GM10266 (cell line): ENCODE results near the gene PTPRE.

Experiments used
- DNase-seq: peaks from one replicate; pipeline ENCODE4 v3.0.0; 2012; ENCODE audit errors: extremely low spot score
- TF ChIP-seq, protein P1 (sequence below): IDR thresholded peaks from 2 replicates; pipeline ENCODE4 v1.5.1; 2012; ENCODE audit warnings: mild to moderate bottlenecking, low read depth; ENCODE audit not compliant: control insufficient read depth, insufficient read depth; ENCODE audit errors: missing control alignments

PTPRE gene

DNA sequence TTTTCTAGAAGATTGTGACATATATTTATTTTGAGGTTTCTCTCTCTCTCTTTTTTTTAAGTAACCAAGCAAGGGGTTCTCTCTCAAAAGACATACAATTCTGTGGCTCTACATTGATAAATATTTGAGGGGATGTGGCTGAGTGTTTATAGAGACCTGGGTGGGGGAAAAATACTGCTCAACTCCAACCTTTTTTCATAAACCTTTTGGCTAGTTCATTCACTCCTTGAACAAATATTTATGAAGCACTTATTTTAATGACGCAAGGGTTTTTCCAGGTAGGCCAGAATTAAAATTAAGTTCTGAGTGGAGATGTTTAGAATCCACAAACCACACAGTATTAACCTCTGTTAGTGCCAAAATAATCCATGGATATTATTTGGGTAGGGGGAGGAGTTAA is 100.2 kb downstream of the PTPRE start:
- DNase-seq: no peak
- TF ChIP-seq, protein P1, sequence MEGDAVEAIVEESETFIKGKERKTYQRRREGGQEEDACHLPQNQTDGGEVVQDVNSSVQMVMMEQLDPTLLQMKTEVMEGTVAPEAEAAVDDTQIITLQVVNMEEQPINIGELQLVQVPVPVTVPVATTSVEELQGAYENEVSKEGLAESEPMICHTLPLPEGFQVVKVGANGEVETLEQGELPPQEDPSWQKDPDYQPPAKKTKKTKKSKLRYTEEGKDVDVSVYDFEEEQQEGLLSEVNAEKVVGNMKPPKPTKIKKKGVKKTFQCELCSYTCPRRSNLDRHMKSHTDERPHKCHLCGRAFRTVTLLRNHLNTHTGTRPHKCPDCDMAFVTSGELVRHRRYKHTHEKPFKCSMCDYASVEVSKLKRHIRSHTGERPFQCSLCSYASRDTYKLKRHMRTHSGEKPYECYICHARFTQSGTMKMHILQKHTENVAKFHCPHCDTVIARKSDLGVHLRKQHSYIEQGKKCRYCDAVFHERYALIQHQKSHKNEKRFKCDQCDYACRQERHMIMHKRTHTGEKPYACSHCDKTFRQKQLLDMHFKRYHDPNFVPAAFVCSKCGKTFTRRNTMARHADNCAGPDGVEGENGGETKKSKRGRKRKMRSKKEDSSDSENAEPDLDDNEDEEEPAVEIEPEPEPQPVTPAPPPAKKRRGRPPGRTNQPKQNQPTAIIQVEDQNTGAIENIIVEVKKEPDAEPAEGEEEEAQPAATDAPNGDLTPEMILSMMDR: no peak

GRCh38 chr10:128007971-128008370 is 101.1 kb downstream of the PTPRE start:
- TF ChIP-seq, protein P1: no peak
- no peak for DNase-seq

DNA sequence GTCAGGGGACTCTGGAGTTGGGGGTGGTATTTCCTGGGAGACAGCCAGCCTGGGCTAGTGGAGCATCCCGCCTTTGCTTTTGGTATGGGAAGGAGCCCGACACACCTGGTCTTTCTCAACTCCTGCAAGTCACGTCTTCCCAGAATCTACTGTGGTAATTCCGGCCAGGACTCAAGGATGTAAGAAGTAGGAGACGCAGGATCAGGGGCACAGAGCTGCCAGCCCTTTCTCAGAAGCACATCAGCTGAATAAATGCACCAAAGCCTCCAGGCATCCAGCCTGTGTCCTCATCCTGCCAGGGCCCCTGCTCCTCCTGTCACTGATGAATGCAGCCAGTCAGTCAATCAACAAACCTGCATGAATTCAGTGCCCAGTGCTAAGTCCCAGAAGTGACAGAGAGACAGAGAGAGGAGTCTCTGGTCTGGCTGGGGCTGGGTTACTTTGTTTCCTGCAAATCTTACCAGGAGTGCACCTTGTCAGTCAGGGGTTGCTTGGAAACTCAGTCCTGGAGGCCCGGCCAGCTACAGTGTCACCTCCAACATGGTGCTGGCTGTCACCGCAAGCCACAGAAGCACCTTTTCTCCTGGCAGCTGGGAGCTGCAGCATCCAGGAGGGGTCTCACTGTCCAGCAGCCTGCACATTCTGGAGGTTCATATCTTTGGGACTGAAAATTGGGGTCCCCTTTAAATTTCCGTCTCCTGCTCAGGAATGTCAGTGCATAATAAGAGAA is 101.8 kb downstream of the PTPRE start:
- DNase-seq: no peak
- TF ChIP-seq, protein P1: no peak

DNA sequence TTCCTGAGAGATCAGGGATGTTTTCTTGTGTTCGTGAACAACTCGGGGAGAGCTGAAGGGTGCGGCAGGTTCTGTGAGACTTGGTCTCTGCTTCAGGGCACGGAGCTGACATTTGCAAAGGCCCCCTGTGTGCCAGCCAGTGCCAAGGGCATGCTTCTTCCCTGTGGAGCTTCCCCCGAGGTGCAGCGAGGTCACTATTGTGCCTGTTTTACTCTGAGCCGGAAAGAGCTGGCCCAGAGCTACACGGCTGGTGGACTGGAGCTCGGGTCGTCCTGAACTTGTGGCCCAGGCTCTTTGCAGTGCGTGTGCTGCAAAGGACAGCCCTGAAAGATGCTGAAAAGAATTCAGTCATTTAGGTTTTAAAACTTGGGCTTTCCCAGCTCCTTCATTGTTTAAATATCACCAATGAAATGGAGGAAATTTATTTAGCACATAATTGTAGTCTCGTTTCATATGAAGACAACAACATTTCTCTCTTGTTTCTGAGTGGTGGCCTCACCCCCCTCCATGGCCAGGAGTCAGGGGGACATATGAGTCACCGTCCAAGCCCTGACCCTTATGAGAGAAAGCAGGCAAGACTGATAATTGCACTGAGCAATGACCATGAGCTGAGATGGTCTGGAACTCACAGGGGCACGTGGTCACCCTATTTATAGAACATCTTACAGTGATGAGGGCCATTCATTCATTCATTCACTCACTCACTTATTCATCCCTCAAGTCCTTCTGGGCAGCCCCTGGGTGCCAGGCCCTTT is 102.6 kb downstream of the PTPRE start:
- TF ChIP-seq, protein P1: no peak
- DNase-seq: no peak

DNA sequence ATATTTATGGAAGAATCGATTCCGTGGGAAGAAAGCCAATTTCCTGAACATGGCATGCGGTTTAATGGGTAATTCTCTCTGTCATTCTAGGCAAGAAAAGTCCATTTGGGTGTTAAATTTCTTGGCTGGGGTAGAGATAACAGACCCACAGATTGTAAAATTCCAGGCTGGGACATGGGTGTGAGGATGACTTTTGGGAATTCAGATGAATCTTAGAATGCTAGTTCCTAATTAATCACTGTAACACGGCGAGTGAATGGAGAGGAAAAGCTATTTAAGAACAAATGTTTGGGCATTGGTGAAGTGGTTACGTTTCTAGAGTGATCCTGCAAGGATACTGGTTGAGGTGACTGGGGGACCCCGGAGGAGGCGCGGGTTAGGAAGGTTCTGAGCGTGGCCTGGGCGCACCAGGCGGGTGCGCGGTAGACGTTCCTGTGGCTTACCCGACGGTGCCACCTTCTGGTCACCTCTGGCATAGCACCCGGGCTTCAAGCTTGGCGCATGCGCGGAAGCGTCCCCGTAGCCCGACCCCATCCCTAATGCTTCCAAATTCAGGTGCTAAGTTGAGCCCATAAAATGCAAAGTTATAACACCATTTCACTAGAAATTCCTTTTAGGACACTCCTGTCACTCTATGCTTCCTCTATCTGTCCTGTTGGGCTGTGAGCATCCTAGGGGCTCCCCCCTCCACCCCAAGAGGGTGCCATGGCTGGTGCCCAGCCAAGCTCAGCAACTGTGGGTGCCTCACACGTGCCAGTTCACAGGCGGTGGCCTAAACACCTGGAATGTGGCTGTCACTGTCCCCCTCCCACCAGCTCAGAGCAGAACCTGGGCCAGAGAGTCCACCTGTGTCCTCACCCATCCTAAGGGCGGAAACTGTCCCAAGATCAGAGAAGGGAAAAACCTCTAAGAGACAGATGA is 104.4 kb downstream of the PTPRE start:
- TF ChIP-seq, protein P1: peak; percentile 98
- peak; percentile 86 for DNase-seq

DNA sequence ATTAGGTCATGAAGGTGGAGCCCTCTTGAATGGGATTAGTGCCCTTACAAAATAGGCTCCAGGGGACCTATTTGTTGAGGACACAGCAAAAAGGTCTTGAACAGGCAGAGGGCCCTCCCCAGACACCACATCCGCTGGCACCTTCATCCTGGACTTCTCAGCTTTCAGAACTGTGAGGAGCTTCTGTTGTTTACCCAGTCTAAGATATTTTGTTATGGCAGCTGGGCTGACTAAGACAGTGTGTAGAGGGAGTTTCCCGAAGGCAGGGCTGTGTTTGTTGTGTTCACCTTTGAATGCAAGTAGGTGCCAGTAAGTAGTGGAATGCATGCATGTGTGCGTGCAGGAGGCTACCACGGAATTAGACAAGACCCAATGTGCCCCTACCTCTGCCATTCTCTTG is 106.7 kb downstream of the PTPRE start:
- no peak for DNase-seq
- TF ChIP-seq, protein P1: no peak
